Glutamatergic neuron (in vitro differentiated cells): ENCODE measurements around the gene YEATS2. TPM values are rescaled to one million over a fixed set of nuclear protein-coding genes. Genes with fewer than 3 reads are reported as not detected.

Experiments
- DNase-seq: peaks from one replicate; pipeline ENCODE4 v3.0.0; 2022
- H3K27ac Mint-ChIP-seq: one replicate; pipeline ENCODE4 v1.8.0; 2020; ENCODE audit warnings: mild to moderate bottlenecking, mixed read lengths, inconsistent platforms; ENCODE audit not compliant: unreplicated experiment
- H3K27me3 Mint-ChIP-seq: one replicate; pipeline ENCODE4 v1.8.0; 2020; ENCODE audit warnings: mild to moderate bottlenecking, moderate library complexity, mixed read lengths, inconsistent platforms; ENCODE audit not compliant: unreplicated experiment
- H3K36me3 Mint-ChIP-seq: one replicate; pipeline ENCODE4 v1.8.0; 2020; ENCODE audit warnings: mild to moderate bottlenecking, mixed read lengths, inconsistent platforms; ENCODE audit not compliant: unreplicated experiment
- H3K4me1 Mint-ChIP-seq: one replicate; pipeline ENCODE4 v1.8.0; 2020; ENCODE audit warnings: mild to moderate bottlenecking, low read depth, mixed read lengths, inconsistent platforms; ENCODE audit not compliant: unreplicated experiment
- H3K4me3 Mint-ChIP-seq: one replicate; pipeline ENCODE4 v1.8.0; 2020; ENCODE audit warnings: mild to moderate bottlenecking, mixed read lengths, inconsistent platforms; ENCODE audit not compliant: unreplicated experiment
- H3K9me3 Mint-ChIP-seq: one replicate; pipeline ENCODE4 v1.8.0; 2020; ENCODE audit warnings: mild to moderate bottlenecking, moderate library complexity, mixed read lengths, inconsistent platforms; ENCODE audit not compliant: unreplicated experiment
- long read RNA-seq: library from polyadenylated mRNA; unstranded; transcript quantifications from one replicate; pipeline ENCODE4 v2.0.0, GENCODE V29; 2020; ENCODE audit not compliant: unreplicated experiment
- total RNA-seq: library from RNA; stranded (reverse); fragmentation: NEBNext Ultra II Directional; extraction: Animal tissue kit (Norgen Biotek cat#: 25700); gene quantifications from one replicate; pipeline ENCODE4 v1.2.1, GENCODE V29; 2021; ENCODE audit not compliant: unreplicated experiment
- TF ChIP-seq, protein P1 (sequence below): fragments of 200-600 bp; sonication (generic); IDR thresholded peaks from one replicate; pipeline ENCODE4 v1.5.0; 2021; ENCODE audit not compliant: partially characterized antibody, unreplicated experiment

Gene YEATS2
- 56.1 TPM for total RNA-seq
- long read RNA-seq, partial matches to known transcripts = 0 of 1 reads
- long read RNA-seq, other reads (novel, unspliced or antisense) = 1 of 1 reads

DNA sequence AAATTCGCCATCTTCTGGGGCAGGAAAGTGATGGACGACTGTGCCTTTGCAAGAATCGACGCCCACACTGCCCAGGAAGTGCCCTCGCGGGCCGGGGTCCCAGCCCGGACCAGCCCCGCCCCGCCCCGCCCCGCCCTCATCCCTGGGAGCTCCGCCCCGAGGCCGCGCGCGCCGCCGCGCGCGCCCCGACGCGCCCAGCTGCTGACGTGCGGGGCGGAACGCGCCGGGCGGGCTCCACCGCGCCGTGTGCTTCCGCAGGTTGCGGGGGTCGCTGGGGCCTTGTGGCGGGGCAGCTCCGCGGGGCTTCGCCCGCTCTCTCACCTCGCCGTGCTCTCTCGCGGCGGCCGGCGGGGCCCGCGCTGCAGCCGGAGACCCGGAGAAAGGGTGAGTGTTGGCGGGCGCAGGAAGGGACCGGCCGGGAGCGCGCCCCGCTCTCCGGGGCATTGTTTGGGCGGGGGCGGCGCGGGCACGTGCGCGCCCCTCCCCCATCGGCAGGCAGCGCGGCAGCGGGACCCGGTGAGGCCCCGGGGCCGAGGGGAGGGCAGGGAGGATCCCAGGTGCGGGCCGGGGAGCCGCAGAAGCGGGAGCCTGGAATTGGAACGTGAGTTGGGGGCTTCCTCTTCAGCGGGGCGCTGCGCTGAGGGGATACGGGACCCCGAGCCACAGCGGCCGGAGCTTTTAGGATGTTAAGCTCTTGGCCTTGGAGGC lies at the start of gene YEATS2:
TSS of gene YEATS2 (plus strand) at position 188 of the 708 bp plus-strand sequence. CDS start 17,366 bp downstream, outside the sequence.
- TF ChIP-seq, protein P1, sequence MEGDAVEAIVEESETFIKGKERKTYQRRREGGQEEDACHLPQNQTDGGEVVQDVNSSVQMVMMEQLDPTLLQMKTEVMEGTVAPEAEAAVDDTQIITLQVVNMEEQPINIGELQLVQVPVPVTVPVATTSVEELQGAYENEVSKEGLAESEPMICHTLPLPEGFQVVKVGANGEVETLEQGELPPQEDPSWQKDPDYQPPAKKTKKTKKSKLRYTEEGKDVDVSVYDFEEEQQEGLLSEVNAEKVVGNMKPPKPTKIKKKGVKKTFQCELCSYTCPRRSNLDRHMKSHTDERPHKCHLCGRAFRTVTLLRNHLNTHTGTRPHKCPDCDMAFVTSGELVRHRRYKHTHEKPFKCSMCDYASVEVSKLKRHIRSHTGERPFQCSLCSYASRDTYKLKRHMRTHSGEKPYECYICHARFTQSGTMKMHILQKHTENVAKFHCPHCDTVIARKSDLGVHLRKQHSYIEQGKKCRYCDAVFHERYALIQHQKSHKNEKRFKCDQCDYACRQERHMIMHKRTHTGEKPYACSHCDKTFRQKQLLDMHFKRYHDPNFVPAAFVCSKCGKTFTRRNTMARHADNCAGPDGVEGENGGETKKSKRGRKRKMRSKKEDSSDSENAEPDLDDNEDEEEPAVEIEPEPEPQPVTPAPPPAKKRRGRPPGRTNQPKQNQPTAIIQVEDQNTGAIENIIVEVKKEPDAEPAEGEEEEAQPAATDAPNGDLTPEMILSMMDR = no peak
- peak within 1 kb of the TSS; percentile 95 for H3K4me3 Mint-ChIP-seq
- peak within 1 kb of the TSS; percentile 91 for H3K27ac Mint-ChIP-seq
- H3K4me1 Mint-ChIP-seq = peaks cover 20% of the 10 kb centered on the region
- peak; percentile 80 for DNase-seq
- H3K27me3 Mint-ChIP-seq = peaks cover 1% of the 10 kb centered on the region
- no peaks in the 10 kb centered on the region for H3K36me3 Mint-ChIP-seq
- peaks cover 6% of the 10 kb centered on the region for H3K9me3 Mint-ChIP-seq

DNA sequence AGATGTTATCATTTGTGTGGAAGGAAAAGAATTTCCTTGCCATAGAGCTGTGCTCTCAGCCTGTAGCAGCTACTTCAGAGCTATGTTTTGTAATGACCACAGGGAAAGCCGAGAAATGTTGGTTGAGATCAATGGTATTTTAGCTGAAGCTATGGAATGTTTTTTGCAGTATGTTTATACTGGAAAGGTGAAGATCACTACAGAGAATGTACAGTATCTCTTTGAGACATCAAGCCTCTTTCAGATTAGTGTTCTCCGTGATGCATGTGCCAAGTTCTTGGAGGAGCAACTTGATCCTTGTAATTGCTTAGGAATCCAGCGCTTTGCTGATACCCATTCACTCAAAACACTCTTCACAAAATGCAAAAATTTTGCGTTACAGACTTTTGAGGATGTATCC lies 47.0 kb upstream of the YEATS2 start:
- H3K27me3 Mint-ChIP-seq = no peaks in the 10 kb centered on the region
- no peak overlapping the region for H3K27ac Mint-ChIP-seq
- TF ChIP-seq, protein P1 = no peak
- DNase-seq = no peak
- no peaks in the 10 kb centered on the region for H3K4me1 Mint-ChIP-seq
- peaks cover 5% of the 10 kb centered on the region for H3K9me3 Mint-ChIP-seq
- H3K36me3 Mint-ChIP-seq = peaks cover 37% of the 10 kb centered on the region
- H3K4me3 Mint-ChIP-seq = no peak overlapping the region

DNA sequence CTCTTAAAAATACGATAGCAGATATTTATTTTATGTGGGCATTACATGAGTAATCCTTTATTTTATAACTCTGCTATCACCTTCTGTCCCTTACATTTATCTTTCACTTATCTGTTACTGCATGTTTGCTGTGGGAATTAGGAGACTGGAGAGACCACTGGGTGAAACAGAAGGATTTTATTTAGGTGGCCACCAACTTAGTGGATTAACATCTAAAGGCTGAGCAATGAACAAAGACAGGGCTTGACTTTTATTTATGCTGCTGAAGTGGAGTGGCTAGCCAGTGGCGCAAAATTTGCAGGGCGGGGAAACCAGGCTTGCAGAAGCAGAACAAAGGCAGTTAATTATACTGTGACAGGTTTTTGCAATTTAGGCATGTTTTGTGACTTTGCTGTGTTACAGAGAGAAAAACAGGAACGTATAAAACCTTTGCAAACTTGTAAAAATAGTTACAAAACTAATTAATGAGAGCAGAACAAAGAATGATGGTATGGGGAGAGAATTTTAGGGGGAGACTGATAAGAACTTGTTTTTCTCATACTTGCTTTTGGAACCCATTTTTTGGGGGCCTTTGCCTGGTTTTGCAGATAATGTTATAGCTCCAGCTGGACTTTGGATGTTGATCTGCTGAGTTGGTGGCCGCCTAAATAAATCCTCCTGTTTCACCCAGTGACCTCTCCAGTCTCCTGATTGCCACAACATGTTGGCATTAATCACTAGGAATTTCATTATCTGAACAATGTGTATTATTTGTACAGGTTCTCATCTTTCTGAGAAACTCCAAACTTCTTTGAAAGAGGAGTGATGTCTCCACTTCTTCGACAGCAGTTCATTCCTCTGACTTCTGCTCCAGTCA lies 44.2 kb upstream of the YEATS2 start:
- Mint-ChIP-seq H3K4me1 (no peaks in the 10 kb centered on the region), H3K27ac (no peak overlapping the region), H3K27me3 (no peaks in the 10 kb centered on the region), H3K9me3 (peaks cover 6% of the 10 kb centered on the region), H3K36me3 (peaks cover 45% of the 10 kb centered on the region), H3K4me3 (no peak overlapping the region)
- DNase-seq = no peak
- TF ChIP-seq, protein P1 = no peak

DNA sequence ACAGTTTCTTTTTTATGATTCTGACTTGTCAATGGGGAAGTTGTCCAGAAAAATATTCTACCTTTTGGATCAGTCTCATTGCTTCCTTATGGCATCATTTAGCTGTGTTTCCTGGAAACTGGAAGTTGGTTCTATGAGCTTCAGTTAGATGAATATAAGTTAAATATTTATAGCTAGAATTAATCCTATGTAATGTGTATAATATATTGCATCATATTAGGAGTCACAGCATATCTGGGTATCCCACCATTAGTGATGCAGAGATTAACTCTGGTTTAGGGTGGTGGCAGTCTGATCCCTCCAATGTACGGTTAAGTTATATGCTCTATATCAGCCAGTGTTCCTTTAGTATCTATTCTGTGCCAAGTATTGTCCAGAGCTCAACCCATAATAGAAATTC lies 42.9 kb upstream of the YEATS2 start:
- H3K4me3 Mint-ChIP-seq = no peak overlapping the region
- H3K27me3 Mint-ChIP-seq = no peaks in the 10 kb centered on the region
- H3K27ac Mint-ChIP-seq = no peak overlapping the region
- H3K36me3 Mint-ChIP-seq = peaks cover 46% of the 10 kb centered on the region
- TF ChIP-seq, protein P1 = no peak
- H3K4me1 Mint-ChIP-seq = no peaks in the 10 kb centered on the region
- DNase-seq = no peak
- H3K9me3 Mint-ChIP-seq = peaks cover 6% of the 10 kb centered on the region
